H9 (cell line): Measurements from ENCODE around the gene SERPINE2. TPM values are rescaled to one million over a fixed set of nuclear protein-coding genes. Genes with fewer than 3 reads are reported as not detected.

Experiments
- DNase-seq: peaks from one replicate; pipeline ENCODE4 v3.0.0-alpha.2; 2017
- H2AFZ ChIP-seq: one replicate; pipeline ENCODE4 v1.6.1; 2013; ENCODE audit warnings: mild to moderate bottlenecking, low read length, control low read depth, moderate library complexity
- H2AK5ac ChIP-seq: 2 replicates; pipeline ENCODE4 v1.6.1; 2013; ENCODE audit warnings: low read length, control low read depth, mixed read lengths; ENCODE audit not compliant: insufficient read length
- H2BK120ac ChIP-seq: one replicate; pipeline ENCODE4 v1.6.1; 2013; ENCODE audit warnings: low read depth, mild to moderate bottlenecking, low read length, control low read depth, inconsistent platforms; ENCODE audit not compliant: poor library complexity, severe bottlenecking
- H2BK12ac ChIP-seq: 2 replicates; pipeline ENCODE4 v1.6.1; 2013; ENCODE audit warnings: low read length, control low read depth, mixed read lengths, low read depth; ENCODE audit not compliant: insufficient read length
- H2BK15ac ChIP-seq: 2 replicates; pipeline ENCODE4 v1.6.1; 2013; ENCODE audit warnings: low read depth, low read length, control low read depth
- H2BK20ac ChIP-seq: one replicate; pipeline ENCODE4 v1.6.1; 2013; ENCODE audit warnings: low read depth, mild to moderate bottlenecking, low read length, control low read depth, inconsistent platforms; ENCODE audit not compliant: poor library complexity, severe bottlenecking
- H2BK5ac ChIP-seq: 2 replicates; pipeline ENCODE4 v1.6.1; 2013; ENCODE audit warnings: low read length, control low read depth, mixed read lengths; ENCODE audit not compliant: insufficient read length
- H3K14ac ChIP-seq: 2 replicates; pipeline ENCODE4 v1.6.1; 2013; ENCODE audit warnings: low read length, control low read depth; ENCODE audit not compliant: insufficient read depth
- H3K18ac ChIP-seq: 2 replicates; pipeline ENCODE4 v1.6.1; 2013; ENCODE audit warnings: low read depth, mild to moderate bottlenecking, mixed read lengths, low read length, control low read depth; ENCODE audit not compliant: insufficient read length
- H3K23ac ChIP-seq: 2 replicates; pipeline ENCODE4 v1.6.1; 2013; ENCODE audit warnings: low read length, control low read depth, mixed read lengths, low read depth; ENCODE audit not compliant: insufficient read length
- H3K23me2 ChIP-seq: 2 replicates; pipeline ENCODE4 v1.6.1; 2013; ENCODE audit warnings: low read depth, mild to moderate bottlenecking, mixed read lengths, low read length, control low read depth; ENCODE audit not compliant: insufficient read length, poor library complexity, severe bottlenecking
- H3K27ac ChIP-seq: 2 replicates; pipeline ENCODE4 v1.5.1; 2013; ENCODE audit warnings: low read length, control low read depth, mixed read lengths, low read depth; ENCODE audit not compliant: insufficient read length
- H3K27me3 ChIP-seq: 2 replicates; pipeline ENCODE4 v1.6.1; 2013; ENCODE audit warnings: low read length, control low read depth, inconsistent platforms; ENCODE audit not compliant: insufficient read depth
- H3K4ac ChIP-seq: 2 replicates; pipeline ENCODE4 v1.6.1; 2013; ENCODE audit warnings: low read depth, mild to moderate bottlenecking, control low read depth, inconsistent platforms, low read length, moderate library complexity
- H3K4me1 ChIP-seq: 2 replicates; pipeline ENCODE4 v1.6.1; 2013; ENCODE audit warnings: low read length, control low read depth, inconsistent platforms; ENCODE audit not compliant: insufficient read depth
- H3K4me2 ChIP-seq: 2 replicates; pipeline ENCODE4 v1.6.1; 2013; ENCODE audit warnings: low read length, control low read depth, mixed read lengths; ENCODE audit not compliant: insufficient read length, insufficient read depth
- H3K56ac ChIP-seq: 2 replicates; pipeline ENCODE4 v1.6.1; 2013; ENCODE audit warnings: low read depth, mild to moderate bottlenecking, mixed read lengths, low read length, control low read depth; ENCODE audit not compliant: insufficient read length
- H3K79me1 ChIP-seq: 2 replicates; pipeline ENCODE4 v1.6.1; 2013; ENCODE audit warnings: low read depth, mild to moderate bottlenecking, moderate library complexity, low read length, control low read depth, inconsistent platforms; ENCODE audit not compliant: insufficient read depth, poor library complexity, severe bottlenecking
- H3K79me2 ChIP-seq: 2 replicates; pipeline ENCODE4 v1.6.1; 2013; ENCODE audit warnings: low read length, control low read depth, inconsistent platforms; ENCODE audit not compliant: insufficient read depth
- H3K9ac ChIP-seq: 2 replicates; pipeline ENCODE4 v1.6.1; 2013; ENCODE audit warnings: low read length, control low read depth, mixed read lengths; ENCODE audit not compliant: insufficient read length; ENCODE audit errors: extremely low read depth
- H3K9me3 ChIP-seq: one replicate; pipeline ENCODE4 v1.6.1; 2013; ENCODE audit warnings: low read depth, low read length, inconsistent platforms; ENCODE audit not compliant: control insufficient read depth
- H3T11ph ChIP-seq: one replicate; pipeline ENCODE4 v1.6.1; 2013; ENCODE audit warnings: mild to moderate bottlenecking, low read length, control low read depth, inconsistent platforms
- H4K20me1 ChIP-seq: one replicate; pipeline ENCODE4 v1.6.1; 2013; ENCODE audit not compliant: control insufficient read depth, insufficient read length, insufficient read depth
- H4K5ac ChIP-seq: 2 replicates; pipeline ENCODE4 v1.6.1; 2013; ENCODE audit warnings: low read depth, mild to moderate bottlenecking, mixed read lengths, low read length, control low read depth; ENCODE audit not compliant: insufficient read length
- H4K8ac ChIP-seq: replicated peaks from 2 replicates; pipeline ENCODE4 v1.6.1; 2013; ENCODE audit warnings: low read length, control low read depth, mixed read lengths, low read depth; ENCODE audit not compliant: insufficient read length
- H4K91ac ChIP-seq: 2 replicates; pipeline ENCODE4 v1.6.1; 2013; ENCODE audit warnings: low read depth, mild to moderate bottlenecking, moderate library complexity, mixed read lengths, low read length, control low read depth; ENCODE audit not compliant: insufficient read length
- H3K27ac Mint-ChIP-seq, 3 experiments: 2 replicates in 2 of 3; 3 replicates in 1 of 3; pipeline ENCODE4 v1.8.0; 2020 to 2021; ENCODE audit warnings: mixed read lengths in 3 of 3, mild to moderate bottlenecking in 1 of 3, moderate library complexity in 1 of 3
- H3K27me3 Mint-ChIP-seq: 2 replicates; pipeline ENCODE4 v1.8.0; 2021; ENCODE audit warnings: low read depth, mild to moderate bottlenecking, moderate library complexity, mixed read lengths
- H3K36me3 Mint-ChIP-seq, 3 experiments: 2 replicates in 2 of 3; 3 replicates in 1 of 3; pipeline ENCODE4 v1.8.0; 2020 to 2021; ENCODE audit warnings: low read depth in 3 of 3, mixed read lengths in 3 of 3; ENCODE audit not compliant: insufficient read depth in 1 of 3
- H3K4me1 Mint-ChIP-seq, 2 experiments: 2 replicates each; pipeline ENCODE4 v1.8.0; 2020; ENCODE audit warnings: mixed read lengths in 2 of 2
- H3K4me3 Mint-ChIP-seq, 2 experiments: 2 replicates in 1 of 2; 3 replicates in 1 of 2; pipeline ENCODE4 v1.8.0; 2020 to 2021; ENCODE audit warnings: mild to moderate bottlenecking in 2 of 2, mixed read lengths in 2 of 2, moderate library complexity in 1 of 2
- H3K9me3 Mint-ChIP-seq, 2 experiments: 2 replicates in 1 of 2; 3 replicates in 1 of 2; pipeline ENCODE4 v1.8.0; 2020; ENCODE audit warnings: mild to moderate bottlenecking in 2 of 2, mixed read lengths in 2 of 2, moderate library complexity in 1 of 2
- CTCF ChIP-seq: fragments of 200-600 bp; sonication (generic); conservative IDR thresholded peaks from 3 replicates; pipeline ENCODE4 v1.8.0; 2021; ENCODE audit warnings: antibody characterized with exemption, mild to moderate bottlenecking
- WGBS: extraction: QIAGEN DNeasy Blood & Tissue Kit; methylation state at CpG from one replicate; pipeline ENCODE4 v1.1.7; 2013; ENCODE audit warnings: missing lambda C conversion rate, low lambda C conversion rate, mixed read lengths; ENCODE audit not compliant: insufficient read length; ENCODE audit errors: extremely low coverage; 5-methylcytosine and 5-hydroxymethylcytosine counted together
- total RNA-seq: library from RNA; stranded (reverse); gene quantifications from 2 replicates; pipeline ENCODE4 v1.2.1, GENCODE V29; 2021

Gene SERPINE2
- total RNA-seq, 1 experiment from 2014 or later: 40.0 TPM

- H3K27me3 Mint-ChIP-seq: no peaks in the 10 kb centered on the region; the same call in 1 of the 2 replicates
- no peak overlapping the region for H2AFZ ChIP-seq
- no peaks in the 10 kb centered on the region for H3K4me1 Mint-ChIP-seq
- no peak overlapping the region for H3K14ac ChIP-seq
- H3K56ac ChIP-seq: no peak overlapping the region
- H3K79me1 ChIP-seq: no peaks in the 10 kb centered on the region
- H3K79me2 ChIP-seq: no peaks in the 10 kb centered on the region
- peak overlapping the region in 1 of 3 experiments; percentile 63; a peak in 1 of 7 replicates for H3K27ac Mint-ChIP-seq
- H4K91ac ChIP-seq: no peak overlapping the region
- no peak overlapping the region for H2AK5ac ChIP-seq
- H3K4me3 Mint-ChIP-seq: no peak overlapping the region; a peak in 1 of 5 replicates
- H2BK12ac ChIP-seq: no peak overlapping the region
- no peak overlapping the region for H4K8ac ChIP-seq
- no peaks in the 10 kb centered on the region for H3K9me3 ChIP-seq
- no peaks in the 10 kb centered on the region for H3K9me3 Mint-ChIP-seq
- no peak overlapping the region for H2BK15ac ChIP-seq
- no peak overlapping the region for H3K9ac ChIP-seq
- no peak overlapping the region for H2BK120ac ChIP-seq
- no peaks in the 10 kb centered on the region for H3K23me2 ChIP-seq
- no peak overlapping the region for H3K23ac ChIP-seq
- H3K36me3 Mint-ChIP-seq: no peaks in the 10 kb centered on the region
- no CpG with 5 or more reads among the region's 8 CpGs for WGBS
- H3K4ac ChIP-seq: no peak overlapping the region
- H3K27ac ChIP-seq: no peak overlapping the region
- H2BK20ac ChIP-seq: no peak overlapping the region
- no peak overlapping the region for H4K5ac ChIP-seq
- DNase-seq: no peak
- no peak overlapping the region for H3K18ac ChIP-seq
- H3T11ph ChIP-seq: no peak overlapping the region
- H3K4me2 ChIP-seq: no peak overlapping the region
- no peak for TF ChIP-seq CTCF
- H2BK5ac ChIP-seq: no peak overlapping the region
- H3K4me1 ChIP-seq: no peaks in the 10 kb centered on the region; the same call in 1 of the 2 replicates
- H4K20me1 ChIP-seq: no peaks in the 10 kb centered on the region
- no peaks in the 10 kb centered on the region for H3K27me3 ChIP-seq
Measured at GRCh38 chr2:224078656-224079055, 39.6 kb upstream of the SERPINE2 start.
